Lung microvascular endothelial cell (primary cell): Measurements from ENCODE around the gene DGKQ. TPM values are rescaled to one million over a fixed set of nuclear protein-coding genes. Genes with fewer than 3 reads are reported as not detected.

Experiments used
- total RNA-seq: library from RNA; depleted of rRNA; stranded (reverse); fragments of >200 nt; gene quantifications from 2 replicates; pipeline ENCODE4 v1.2.1, GENCODE V29; 2014

DGKQ gene
- total RNA-seq, 1 donor from 2014 or later: 18.3 TPM

Other genes with a start within 250 kb of the DGKQ start
- not detected in 2 replicates for gene CPLX1, start 147.4 kb downstream of the DGKQ start, total RNA-seq
- gene GAK, start 41.3 kb downstream of the DGKQ start, total RNA-seq: 42.1 and 74.8 TPM in 2 replicates
- 7.2 and 8.5 TPM in 2 replicates for gene TMEM175, start 41.1 kb downstream of the DGKQ start, total RNA-seq
- 4.8 and 9.5 TPM in 2 replicates for gene IDUA, start 13.5 kb upstream of the DGKQ start, total RNA-seq
- gene SLC26A1, start 19.8 kb upstream of the DGKQ start, total RNA-seq: under 0.01 and 0.20 TPM in 2 replicates
- gene FGFRL1, start 38.1 kb upstream of the DGKQ start, total RNA-seq: 6.3 and 16.9 TPM in 2 replicates
- gene RNF212, start 140.0 kb upstream of the DGKQ start, total RNA-seq: 0.22 and 0.79 TPM in 2 replicates
- 0.40 and 0.65 TPM in 2 replicates for gene SPON2, start 199.0 kb upstream of the DGKQ start, total RNA-seq